ENCODE results near the gene CCT4.
A peak's percentile ranks its signal among the peaks of the same experiment; 100 is the strongest.
"Not testable (repeated sequence)": the region's sequence is repeated elsewhere in the genome, so short reads cannot be mapped to it uniquely, and the experiment has no call there.

The CCT4 gene

GRCh38 chr2:61888267-61889055 is at the start of gene CCT4:
TSS of gene CCT4 (minus strand) at chr2:61888656. CDS start at chr2:61888507, 149 bp downstream.
- peak; percentile 53 for DNase-seq

GRCh38 chr2:61937886-61938285 is 49.4 kb upstream of the CCT4 start:
- DNase-seq, result no peak

DNA sequence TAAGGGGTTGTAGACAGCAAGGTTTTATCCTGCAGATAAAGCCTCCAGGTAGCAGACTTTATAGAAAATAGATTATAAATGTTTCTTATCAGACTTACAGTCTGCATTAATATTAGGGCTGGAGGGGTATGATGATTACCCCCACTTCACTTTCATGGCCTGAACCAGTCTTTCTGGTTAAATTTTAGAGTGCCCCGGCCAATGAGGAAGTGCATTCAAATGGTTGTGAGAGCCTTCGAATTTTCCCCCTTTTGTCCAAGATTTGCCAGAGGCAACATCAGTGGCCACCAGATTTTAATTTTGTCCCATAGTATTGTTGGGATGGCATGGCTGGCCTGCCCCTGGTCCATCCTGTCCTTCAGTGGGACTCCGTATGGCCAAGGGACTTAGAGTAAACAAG is 48.6 kb upstream of the CCT4 start:
- no peak for DNase-seq

DNA sequence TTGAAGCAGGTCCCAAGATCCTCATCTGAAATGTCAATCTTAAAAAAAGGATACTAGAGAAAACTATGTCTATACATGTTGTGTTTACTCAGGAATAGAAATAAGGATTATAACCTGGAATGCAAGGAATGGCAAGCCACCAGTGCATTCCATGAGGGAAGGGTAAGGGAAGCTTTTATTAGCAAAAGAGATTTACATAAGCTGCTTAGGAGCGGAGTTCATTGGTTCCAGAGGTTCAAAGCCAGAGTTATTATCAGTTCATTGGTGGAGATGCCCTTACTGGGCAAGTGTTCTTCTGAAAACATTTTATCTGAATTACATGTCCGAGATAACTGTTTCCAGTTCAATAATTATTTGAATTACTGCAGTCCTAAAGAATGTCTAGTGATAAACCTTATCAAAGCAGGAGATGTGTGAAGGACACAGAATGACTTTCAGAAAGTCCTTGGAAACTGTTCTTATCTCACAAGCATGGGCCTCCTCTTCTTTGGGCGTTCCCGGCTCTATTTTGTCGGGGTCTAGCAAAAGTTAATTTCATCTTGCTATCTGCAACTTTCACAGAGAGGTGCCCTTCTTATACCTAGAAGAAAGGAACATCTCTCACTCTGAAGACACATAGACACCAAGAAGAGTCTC is 40.5 kb upstream of the CCT4 start:
- no peak for DNase-seq

- no peak for DNase-seq
Measured at GRCh38 chr2:61926531-61927477, 38.3 kb upstream of the CCT4 start.

- no peak for DNase-seq
Measured at GRCh38 chr2:61924895-61925663, 36.6 kb upstream of the CCT4 start.

- no peak for DNase-seq
Measured at GRCh38 chr2:61922714-61923113, 34.3 kb upstream of the CCT4 start.

GRCh38 chr2:61920548-61920947 is 32.1 kb upstream of the CCT4 start:
- DNase-seq, result no peak

- not testable (repeated sequence) for DNase-seq
Measured at GRCh38 chr2:61914794-61915193, 26.3 kb upstream of the CCT4 start.

GRCh38 chr2:61911510-61911909 is 23.1 kb upstream of the CCT4 start:
- DNase-seq, result no peak

DNA sequence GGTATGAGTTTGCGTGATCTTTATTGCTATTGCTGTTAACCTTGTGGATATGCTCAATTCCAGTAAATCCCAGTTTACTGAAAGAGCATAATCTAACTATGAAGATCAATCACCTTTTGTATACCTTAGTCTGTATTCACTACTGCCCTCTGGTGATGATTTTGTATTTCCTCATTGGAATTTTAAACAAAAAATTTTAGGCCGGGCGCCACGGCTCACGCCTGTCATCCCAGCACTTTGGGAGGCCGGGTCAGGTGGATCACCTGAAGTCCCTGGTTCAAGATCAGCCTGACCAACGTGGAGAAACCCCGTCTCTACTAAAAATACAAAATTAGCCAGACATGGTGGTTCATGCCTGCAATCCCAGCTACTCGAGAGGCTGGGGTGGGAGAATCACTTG is 22.1 kb upstream of the CCT4 start:
- no peak for DNase-seq

- no peak for DNase-seq
Measured at GRCh38 chr2:61909116-61909515, 20.7 kb upstream of the CCT4 start.

DNA sequence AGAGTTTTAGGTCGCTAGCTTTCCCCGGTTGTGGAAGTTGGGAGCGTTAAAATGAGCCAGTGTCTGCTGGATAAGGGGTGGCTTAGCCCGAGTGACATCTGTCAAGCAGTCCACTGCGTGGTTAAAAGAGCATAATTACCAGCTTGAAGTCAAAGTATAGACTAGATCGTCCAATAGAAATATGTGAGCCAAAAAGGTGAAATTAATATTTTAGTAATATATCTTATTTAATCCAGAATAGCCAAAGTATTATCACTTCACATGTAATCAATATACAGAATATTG is 17.7 kb upstream of the CCT4 start:
- DNase-seq, result no peak

DNA sequence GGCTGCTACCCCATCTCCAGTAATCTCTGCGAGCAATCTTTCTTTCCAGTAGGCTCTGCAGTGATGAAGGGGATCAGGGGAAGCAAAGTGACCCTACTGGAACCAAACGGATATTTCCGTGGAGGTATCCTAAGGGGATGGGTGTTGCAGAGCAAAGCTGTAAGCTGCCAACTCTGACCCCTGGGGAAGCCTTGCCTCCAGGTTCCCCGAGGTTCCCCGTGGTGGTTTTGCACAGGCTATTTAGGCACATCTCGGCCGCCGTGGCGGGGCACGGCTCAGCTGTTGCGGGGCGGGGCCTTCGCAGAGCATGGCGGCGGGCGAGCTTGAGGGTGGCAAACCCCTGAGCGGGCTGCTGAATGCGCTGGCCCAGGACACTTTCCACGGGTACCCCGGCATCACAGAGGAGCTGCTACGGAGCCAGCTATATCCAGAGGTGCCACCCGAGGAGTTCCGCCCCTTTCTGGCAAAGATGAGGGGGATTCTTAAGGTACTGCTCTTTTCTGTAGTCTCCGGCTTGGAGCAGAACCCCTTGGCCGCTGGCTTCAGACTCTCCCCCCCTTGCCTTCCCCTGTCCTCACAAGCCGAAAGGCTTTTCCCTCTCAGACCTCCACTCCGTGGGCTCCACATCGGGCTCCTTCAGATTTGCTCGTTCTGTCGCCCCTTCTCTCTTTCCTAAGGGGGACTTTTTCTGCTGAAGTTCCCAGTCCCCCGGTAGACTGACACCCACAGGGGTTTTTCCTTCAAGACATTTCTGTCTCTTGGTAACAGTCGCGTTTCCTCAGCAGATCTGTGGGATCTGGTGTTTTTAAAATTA is 17.1 kb upstream of the CCT4 start, which contains the start of gene COMMD1:
TSS of gene COMMD1 (plus strand) at position 303 of the 814 bp plus-strand sequence. CDS start at position 308, 5 bp downstream.
- DNase-seq, result peak; percentile 30

GRCh38 chr2:61900281-61900680 is 11.8 kb upstream of the CCT4 start:
- DNase-seq, result no peak

- no peak for DNase-seq
Measured at GRCh38 chr2:61898810-61899209, 10.4 kb upstream of the CCT4 start.

- DNase-seq, result no peak
Measured at GRCh38 chr2:61887717-61888266, 664 bp downstream of the CCT4 start.

GRCh38 chr2:61885896-61886603 is 2.4 kb downstream of the CCT4 start:
- DNase-seq, result no peak

DNA sequence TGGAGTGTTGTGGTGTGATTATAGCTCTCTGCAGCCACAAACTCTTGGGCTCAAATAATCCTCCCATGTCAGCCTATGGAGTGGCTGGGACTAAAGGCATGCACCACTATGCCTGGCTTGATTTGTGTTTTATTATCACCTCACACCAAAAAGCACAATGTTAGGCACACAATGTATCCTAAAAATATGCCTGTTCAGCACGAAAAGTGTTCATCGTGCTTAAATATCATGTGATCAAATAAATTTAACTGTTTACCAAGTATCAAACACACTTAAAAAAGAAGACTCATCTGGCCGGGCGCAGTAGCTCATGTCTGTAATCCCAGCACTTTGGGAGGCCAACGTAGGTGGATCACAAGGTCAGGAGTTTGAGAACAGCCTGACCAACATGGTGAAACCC is 5.6 kb downstream of the CCT4 start:
- DNase-seq, result no peak

DNA sequence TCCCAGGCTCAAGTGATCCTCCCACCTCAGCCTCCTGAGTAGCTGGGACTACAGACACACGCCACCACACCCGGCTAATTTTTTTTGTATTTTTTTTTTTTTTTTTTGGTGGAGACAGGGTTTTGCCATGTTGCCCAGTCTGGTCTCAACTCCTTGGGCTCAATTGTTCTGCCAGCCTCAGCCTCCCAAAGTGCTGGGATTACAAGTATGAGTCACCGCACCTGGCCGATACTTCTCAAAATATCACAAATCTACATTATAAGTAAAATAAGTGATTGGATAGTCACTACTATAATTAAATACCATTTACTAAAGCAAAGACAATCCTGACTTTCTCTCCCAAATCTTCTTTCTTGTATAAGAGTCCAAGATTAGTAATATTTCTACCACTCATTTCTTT is 9.1 kb downstream of the CCT4 start:
- not testable (repeated sequence) for DNase-seq

- DNase-seq, result no peak
Measured at GRCh38 chr2:61878761-61879160, 9.7 kb downstream of the CCT4 start.

Data from DMS 273 treated with DMSO at 0.1 percent for 48 hours (cell line).